Mesodermal cell (in vitro differentiated cells): Measurements from ENCODE around the gene IGLL5.

Experiments used
- H3K27ac ChIP-seq: 2 replicates; pipeline ENCODE4 v1.7.0; 2013; ENCODE audit warnings: mild to moderate bottlenecking, low read depth, low read length, moderate library complexity; ENCODE audit not compliant: severe bottlenecking
- H3K36me3 ChIP-seq: 2 replicates; pipeline ENCODE4 v1.7.1; 2013; ENCODE audit warnings: mild to moderate bottlenecking, low read length, moderate library complexity; ENCODE audit not compliant: control insufficient read depth, insufficient read depth
- H3K4me1 ChIP-seq: one replicate; pipeline ENCODE4 v1.7.1; 2013; ENCODE audit warnings: mild to moderate bottlenecking, low read length; ENCODE audit not compliant: insufficient read depth, control insufficient read depth, poor library complexity, severe bottlenecking
- H3K4me3 ChIP-seq: 2 replicates; pipeline ENCODE4 v1.7.0; 2013; ENCODE audit warnings: low read length, control low read depth, mild to moderate bottlenecking; ENCODE audit not compliant: insufficient read depth, poor library complexity, severe bottlenecking; ENCODE audit errors: extremely low read depth
- H3K9me3 ChIP-seq: 2 replicates; pipeline ENCODE4 v1.7.1; 2013; ENCODE audit warnings: mild to moderate bottlenecking, low read length, moderate library complexity; ENCODE audit not compliant: control insufficient read depth
- WGBS, 2 experiments: methylation state at CpG; one replicate each; pipeline ENCODE4 v1.1.5; 2013; ENCODE audit warnings: missing lambda C conversion rate in 2 of 2; ENCODE audit not compliant: insufficient coverage in 2 of 2; 5-methylcytosine and 5-hydroxymethylcytosine counted together

The IGLL5 gene

GRCh38 chr22:22939588-22940368 is 52.2 kb downstream of the IGLL5 start:
- Histone ChIP-seq H3K27ac (no peak overlapping the region), H3K4me3 (no peak overlapping the region), H3K4me1 (peaks cover 4% of the 10 kb centered on the region), H3K36me3 (no peaks in the 10 kb centered on the region), H3K9me3 (no peaks in the 10 kb centered on the region)
- 80 to 84% methylated on average over 6 to 7 of the region's 11 CpGs for WGBS, 2 experiments

GRCh38 chr22:22940961-22941605 is 53.5 kb downstream of the IGLL5 start:
- no peaks in the 10 kb centered on the region for H3K9me3 ChIP-seq
- H3K4me3 ChIP-seq: no peak overlapping the region
- no peak overlapping the region for H3K27ac ChIP-seq
- WGBS, 2 experiments: 82 to 93% methylated on average over 3 to 6 of the region's 6 CpGs
- peaks cover 4% of the 10 kb centered on the region for H3K4me1 ChIP-seq
- no peaks in the 10 kb centered on the region for H3K36me3 ChIP-seq

- Histone ChIP-seq H3K9me3 (no peaks in the 10 kb centered on the region), H3K36me3 (no peaks in the 10 kb centered on the region), H3K4me3 (no peak overlapping the region), H3K4me1 (peaks cover 2% of the 10 kb centered on the region), H3K27ac (no peak overlapping the region)
- WGBS, 2 experiments: 92 to 95% methylated on average over 2 to 6 of the region's 6 CpGs
These were observed 54.4 kb downstream of the IGLL5 start for GRCh38 chr22:22941831-22942510.

- Histone ChIP-seq H3K36me3 (no peaks in the 10 kb centered on the region), H3K27ac (no peak overlapping the region), H3K4me3 (no peak overlapping the region), H3K4me1 (no peaks in the 10 kb centered on the region), H3K9me3 (no peaks in the 10 kb centered on the region)
- WGBS, 2 experiments: 36 to 53% methylated on average over 7 to 10 of the region's 12 CpGs
These were observed 55.1 kb downstream of the IGLL5 start for GRCh38 chr22:22942511-22943329.

- H3K27ac ChIP-seq: no peak overlapping the region
- no peak overlapping the region for H3K4me3 ChIP-seq
- WGBS, 2 experiments: 84% methylated on average over 10 to 12 of the region's 14 CpGs
- no peaks in the 10 kb centered on the region for H3K9me3 ChIP-seq
- H3K4me1 ChIP-seq: no peaks in the 10 kb centered on the region
- H3K36me3 ChIP-seq: no peaks in the 10 kb centered on the region
These were observed 56.1 kb downstream of the IGLL5 start for GRCh38 chr22:22943521-22944267.

- Histone ChIP-seq H3K27ac (no peak overlapping the region), H3K4me3 (no peak overlapping the region), H3K4me1 (no peaks in the 10 kb centered on the region), H3K36me3 (no peaks in the 10 kb centered on the region), H3K9me3 (no peaks in the 10 kb centered on the region)
- 83 to 93% methylated on average over 15 to 17 of the region's 18 CpGs for WGBS, 2 experiments
These were observed 56.8 kb downstream of the IGLL5 start for GRCh38 chr22:22944268-22944985.

- WGBS, 2 experiments: 50% methylated on average over 1 of the region's 4 CpGs; no CpG with 5 or more reads in 1 of the 2 experiments
- H3K36me3 ChIP-seq: no peaks in the 10 kb centered on the region
- no peak overlapping the region for H3K27ac ChIP-seq
- H3K9me3 ChIP-seq: no peaks in the 10 kb centered on the region
- H3K4me1 ChIP-seq: no peaks in the 10 kb centered on the region
- H3K4me3 ChIP-seq: no peak overlapping the region
These were observed 57.6 kb downstream of the IGLL5 start for GRCh38 chr22:22945195-22945594.
